Hepatocyte (in vitro differentiated cells): ENCODE measurements around the gene AXIN1. TPM values are rescaled to one million over a fixed set of nuclear protein-coding genes. Genes with fewer than 3 reads are reported as not detected.

Source experiments
- DNase-seq: peaks from one replicate; pipeline ENCODE4 v3.0.0-alpha.2; 2016; ENCODE audit warnings: low spot score
- H2AFZ ChIP-seq: fragments of 200-600 bp; sonication (generic); 2 replicates; pipeline ENCODE4 v1.6.0; 2016; ENCODE audit warnings: antibody characterized with exemption, mild to moderate bottlenecking
- H3K27ac ChIP-seq: fragments of 200-600 bp; sonication (generic); 2 replicates; pipeline ENCODE4 v1.5.1; 2016; ENCODE audit warnings: mild to moderate bottlenecking
- H3K27me3 ChIP-seq: fragments of 200-600 bp; sonication (generic); 2 replicates; pipeline ENCODE4 v1.6.1; 2016
- H3K36me3 ChIP-seq: fragments of 200-600 bp; sonication (generic); replicated peaks from 2 replicates; pipeline ENCODE4 v1.5.1; 2016; ENCODE audit warnings: low read depth; ENCODE audit not compliant: insufficient read depth
- H3K4me1 ChIP-seq: fragments of 200-600 bp; sonication (generic); 2 replicates; pipeline ENCODE4 v1.5.1; 2016; ENCODE audit warnings: mild to moderate bottlenecking, moderate library complexity; ENCODE audit not compliant: insufficient read depth
- H3K4me2 ChIP-seq: fragments of 200-600 bp; sonication (generic); 2 replicates; pipeline ENCODE4 v1.6.0; 2016
- H3K4me3 ChIP-seq: fragments of 200-600 bp; sonication (generic); 2 replicates; pipeline ENCODE4 v1.5.1; 2016; ENCODE audit warnings: mild to moderate bottlenecking
- H3K79me2 ChIP-seq: fragments of 200-600 bp; sonication (generic); 2 replicates; pipeline ENCODE4 v1.6.0; 2017; ENCODE audit warnings: mild to moderate bottlenecking
- H3K9me2 ChIP-seq: fragments of 200-600 bp; sonication (generic); replicated peaks from 2 replicates; pipeline ENCODE4 v1.6.0; 2017; ENCODE audit warnings: mild to moderate bottlenecking; ENCODE audit not compliant: insufficient read depth
- H3K9me3 ChIP-seq: fragments of 200-600 bp; sonication (generic); 2 replicates; pipeline ENCODE4 v1.5.1; 2016; ENCODE audit warnings: low read depth, mild to moderate bottlenecking
- H4K20me1 ChIP-seq: fragments of 200-600 bp; sonication (generic); 2 replicates; pipeline ENCODE4 v1.6.0; 2016; ENCODE audit warnings: mild to moderate bottlenecking; ENCODE audit not compliant: insufficient read depth, poor library complexity, severe bottlenecking
- CTCF ChIP-seq: fragments of 200-600 bp; sonication (generic); IDR thresholded peaks from 2 replicates; pipeline ENCODE4 v1.5.1; 2016; ENCODE audit warnings: antibody characterized with exemption, mild to moderate bottlenecking; ENCODE audit not compliant: poor library complexity
- EZH2 ChIP-seq: fragments of 200-600 bp; sonication (generic); IDR thresholded peaks from 2 replicates; pipeline ENCODE4 v1.6.1; 2016; ENCODE audit warnings: antibody characterized with exemption, mild to moderate bottlenecking, borderline replicate concordance
- EZH2phosphoT487 ChIP-seq: fragments of 200-600 bp; sonication (generic); IDR thresholded peaks from one replicate; pipeline ENCODE4 v1.6.1; 2018; ENCODE audit warnings: antibody characterized with exemption, mild to moderate bottlenecking, low read depth, moderate library complexity; ENCODE audit not compliant: unreplicated experiment, severe bottlenecking
- WGBS: methylation state at CpG from one replicate; pipeline ENCODE4 v1.1.6; 2016; ENCODE audit warnings: low lambda C conversion rate; ENCODE audit errors: missing lambda C conversion rate; 5-methylcytosine and 5-hydroxymethylcytosine counted together
- polyA plus RNA-seq: library from polyadenylated mRNA; unstranded; fragments of >200 nt; fragmentation: Nextera tagmentation; extraction: Ambion mirVana; gene quantifications from 2 replicates; pipeline ENCODE4 v1.2.1, GENCODE V29; 2016
- total RNA-seq: library from RNA; depleted of rRNA; stranded (reverse); fragments of >200 nt; gene quantifications from 2 replicates; pipeline ENCODE4 v1.2.3, GENCODE V29; 2014

AXIN1 gene
- total and polyA plus RNA-seq, 2 experiments from 2014 or later = 16.1 to 27.2 TPM

- H3K27ac ChIP-seq = no peak overlapping the region
- H3K4me1 ChIP-seq = peaks cover 6% of the 10 kb centered on the region
- H3K4me3 ChIP-seq = no peak overlapping the region
- no peak overlapping the region for H2AFZ ChIP-seq
- no peak for TF ChIP-seq EZH2
- no peak for TF ChIP-seq CTCF
- TF ChIP-seq EZH2phosphoT487 = no peak
- no peak overlapping the region for H3K4me2 ChIP-seq
- DNase-seq = no peak
- H3K27me3 ChIP-seq = peaks cover 28% of the 10 kb centered on the region
- no peaks in the 10 kb centered on the region for H3K9me3 ChIP-seq
- H3K79me2 ChIP-seq = no peaks in the 10 kb centered on the region
- no peaks in the 10 kb centered on the region for H4K20me1 ChIP-seq
- 92% methylated on average over 8 of the region's 22 CpGs for WGBS
- no peaks in the 10 kb centered on the region for H3K36me3 ChIP-seq
- no peaks in the 10 kb centered on the region for H3K9me2 ChIP-seq
Observed at GRCh38 chr16:282491-282890, 70.0 kb downstream of the AXIN1 start.

GRCh38 chr16:281660-282255, 70.8 kb downstream of the AXIN1 start:
- Histone ChIP-seq H3K4me1 (peaks cover 6% of the 10 kb centered on the region), H3K79me2 (no peaks in the 10 kb centered on the region), H3K27me3 (peaks cover 31% of the 10 kb centered on the region), H3K27ac (no peak overlapping the region), H3K36me3 (no peaks in the 10 kb centered on the region), H4K20me1 (no peaks in the 10 kb centered on the region), H2AFZ (no peak overlapping the region), H3K9me3 (no peaks in the 10 kb centered on the region), H3K4me3 (no peak overlapping the region), H3K9me2 (no peaks in the 10 kb centered on the region), H3K4me2 (no peak overlapping the region)
- no peak for DNase-seq
- TF ChIP-seq CTCF (no peak), EZH2phosphoT487 (no peak), EZH2 (no peak)
- 78% methylated on average over 25 of the region's 25 CpGs for WGBS

GRCh38 chr16:280991-281659, 71.4 kb downstream of the AXIN1 start:
- no peak for DNase-seq
- Histone ChIP-seq H3K4me2 (peak overlapping the region; percentile 95), H3K27me3 (peaks cover 38% of the 10 kb centered on the region), H3K9me2 (no peaks in the 10 kb centered on the region), H3K79me2 (no peaks in the 10 kb centered on the region), H3K36me3 (no peaks in the 10 kb centered on the region), H2AFZ (no peak overlapping the region), H3K27ac (no peak overlapping the region), H3K4me3 (peak overlapping the region; percentile 55), H4K20me1 (no peaks in the 10 kb centered on the region), H3K9me3 (no peaks in the 10 kb centered on the region), H3K4me1 (peaks cover 6% of the 10 kb centered on the region)
- no peak for TF ChIP-seq EZH2
- TF ChIP-seq CTCF = no peak
- TF ChIP-seq EZH2phosphoT487 = no peak
- 66% methylated on average over 26 of the region's 27 CpGs for WGBS
